ENCODE results near the gene BLVRA. TPM values are rescaled to one million over a fixed set of nuclear protein-coding genes. Genes with fewer than 3 reads are reported as not detected.
"Not testable (repeated sequence)": the region's sequence is repeated elsewhere in the genome, so short reads cannot be mapped to it uniquely, and the experiment has no call there.

The BLVRA gene
- total RNA-seq, 1 experiment from 2014 or later, result 2.0 TPM

DNA sequence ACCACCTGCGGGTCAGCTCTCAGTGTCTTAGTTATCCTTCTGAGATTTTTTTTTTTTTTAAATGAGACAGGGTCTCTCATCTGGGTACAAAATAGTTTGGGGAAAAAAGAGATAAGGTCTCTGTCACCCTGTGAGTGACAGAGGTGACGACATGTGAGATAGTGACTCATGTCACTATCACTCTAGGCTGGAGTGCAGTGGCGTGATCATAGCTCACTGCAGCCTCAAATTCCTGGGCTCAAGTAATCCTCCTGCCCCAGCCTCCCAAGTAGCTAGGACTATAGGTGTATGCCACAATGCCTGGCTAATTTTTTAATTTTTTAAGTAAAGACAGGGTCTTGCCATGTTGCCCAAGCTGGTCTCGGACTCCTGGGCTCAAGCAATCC is 10.4 kb downstream of the BLVRA start:
- no peak for DNase-seq (ENCODE audit: low spot score)

- DNase-seq (ENCODE audit: low spot score), result no peak
Measured at GRCh38 chr7:43769281-43769680, 10.8 kb downstream of the BLVRA start.

GRCh38 chr7:43769791-43770465 is 11.4 kb downstream of the BLVRA start:
- DNase-seq (ENCODE audit: low spot score), result no peak

DNA sequence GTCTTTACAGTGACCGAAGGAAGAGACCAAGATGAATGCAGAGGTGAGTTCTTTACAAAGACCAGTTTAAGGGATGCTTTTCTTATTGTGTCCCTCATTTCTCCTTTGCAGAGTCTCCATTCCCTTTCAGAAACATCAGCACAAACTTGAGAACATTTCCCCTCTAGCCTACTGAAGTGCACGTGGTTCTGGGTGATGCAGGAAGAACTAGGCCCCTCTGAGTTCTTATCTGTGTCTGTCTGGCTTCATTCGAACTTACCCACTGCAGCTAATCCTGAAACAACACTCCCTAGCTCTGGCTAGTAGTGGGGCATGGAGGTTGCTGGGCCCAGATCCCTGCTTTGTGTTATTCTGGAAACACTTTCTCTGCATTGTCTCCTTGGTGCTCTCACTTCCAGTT is 12.6 kb downstream of the BLVRA start:
- DNase-seq (ENCODE audit: low spot score), result no peak

DNA sequence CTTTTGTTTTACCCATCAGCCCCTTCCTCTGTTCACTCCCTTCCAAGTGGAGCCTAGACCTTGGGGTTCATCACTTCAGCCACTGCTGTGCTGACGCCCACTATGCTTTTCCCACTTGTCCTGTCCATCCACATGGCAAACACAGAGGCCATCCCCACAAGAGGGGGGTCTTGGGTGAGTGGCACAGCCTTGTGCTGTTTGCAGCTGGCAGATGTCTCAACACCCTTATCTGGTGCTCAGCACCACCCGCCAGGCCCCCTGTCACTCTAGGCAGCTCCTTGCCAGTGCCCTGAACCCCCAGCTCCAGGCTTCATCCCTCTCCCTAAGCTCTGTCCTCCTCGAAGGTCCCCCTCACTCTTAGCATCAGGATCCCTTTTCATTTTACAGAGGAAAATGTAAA is 13.1 kb downstream of the BLVRA start:
- no peak for DNase-seq (ENCODE audit: low spot score)

GRCh38 chr7:43773268-43773667 is 14.8 kb downstream of the BLVRA start:
- not testable (repeated sequence) for DNase-seq (ENCODE audit: low spot score)

GRCh38 chr7:43775255-43775654 is 16.8 kb downstream of the BLVRA start:
- not testable (repeated sequence) for DNase-seq (ENCODE audit: low spot score)

DNA sequence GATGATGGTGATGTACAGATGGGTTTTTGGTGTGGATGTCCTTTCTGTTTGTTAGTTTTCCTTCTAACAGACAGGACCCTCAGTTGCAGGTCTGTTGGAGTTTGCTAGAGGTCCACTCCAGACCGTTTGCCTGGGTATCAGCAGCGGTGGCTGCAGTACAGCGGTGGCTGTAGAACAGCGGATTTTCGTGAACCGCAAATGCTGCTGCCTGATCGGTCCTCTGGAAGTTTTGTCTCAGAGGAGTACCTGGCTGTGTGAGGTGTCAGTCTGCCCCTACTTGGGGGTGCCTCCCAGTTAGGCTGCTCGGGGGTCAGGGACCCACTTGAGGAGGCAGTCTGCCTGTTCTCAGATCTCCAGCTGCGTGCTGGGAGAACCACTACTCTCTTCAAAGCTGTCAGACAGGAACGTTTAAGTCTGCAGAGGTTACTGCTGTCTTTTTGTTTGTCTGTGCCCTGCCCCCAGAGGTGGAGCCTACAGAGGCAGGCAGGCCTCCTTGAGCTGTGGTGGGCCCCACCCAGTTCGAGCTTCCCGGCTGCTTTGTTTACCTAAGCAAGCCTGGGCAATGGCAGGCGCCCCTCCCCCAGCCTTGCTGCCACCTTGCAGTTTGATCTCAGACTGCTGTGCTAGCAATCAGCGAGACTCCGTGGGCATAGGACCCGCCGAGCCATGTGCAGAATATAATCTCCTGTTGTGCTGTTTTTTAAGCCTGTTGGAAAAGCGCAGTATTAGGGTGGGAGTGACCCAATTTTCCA is 20.0 kb downstream of the BLVRA start:
- not testable (repeated sequence) for DNase-seq (ENCODE audit: low spot score)

GRCh38 chr7:43779045-43779812 is 20.7 kb downstream of the BLVRA start:
- DNase-seq (ENCODE audit: low spot score), result peak; percentile 46

- DNase-seq (ENCODE audit: low spot score), result no peak
Measured at GRCh38 chr7:43781726-43782607, 23.5 kb downstream of the BLVRA start.

GRCh38 chr7:43782768-43783555 is 24.5 kb downstream of the BLVRA start:
- DNase-seq (ENCODE audit: low spot score), result no peak

- DNase-seq (ENCODE audit: low spot score), result no peak
Measured at GRCh38 chr7:43784030-43784584, 25.6 kb downstream of the BLVRA start.

DNA sequence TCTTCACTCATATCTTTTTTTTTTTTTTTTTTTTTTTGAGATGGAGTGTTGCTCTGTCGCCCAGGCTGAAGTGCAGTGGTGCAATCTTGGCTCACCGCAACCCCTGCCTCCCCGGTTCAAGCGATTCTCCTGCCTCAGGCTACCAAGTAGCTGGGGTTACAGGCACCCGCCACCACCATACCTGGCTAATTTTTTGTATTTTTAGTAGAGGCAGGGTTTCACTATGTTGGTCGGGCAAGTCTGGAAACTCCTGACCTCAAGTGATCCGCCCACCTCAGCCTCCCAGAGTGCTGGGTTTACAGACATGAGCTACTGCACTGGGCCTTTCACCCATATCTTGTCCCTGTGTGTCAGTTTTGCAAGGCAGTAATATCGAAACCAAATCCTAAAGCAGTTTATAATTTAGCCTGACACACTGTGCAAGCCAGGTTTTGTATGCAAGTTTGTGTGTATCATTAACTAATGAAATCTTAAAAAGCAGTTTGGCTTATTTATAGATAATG is 26.2 kb downstream of the BLVRA start:
- peak; percentile 44 for DNase-seq (ENCODE audit: low spot score)

DNA sequence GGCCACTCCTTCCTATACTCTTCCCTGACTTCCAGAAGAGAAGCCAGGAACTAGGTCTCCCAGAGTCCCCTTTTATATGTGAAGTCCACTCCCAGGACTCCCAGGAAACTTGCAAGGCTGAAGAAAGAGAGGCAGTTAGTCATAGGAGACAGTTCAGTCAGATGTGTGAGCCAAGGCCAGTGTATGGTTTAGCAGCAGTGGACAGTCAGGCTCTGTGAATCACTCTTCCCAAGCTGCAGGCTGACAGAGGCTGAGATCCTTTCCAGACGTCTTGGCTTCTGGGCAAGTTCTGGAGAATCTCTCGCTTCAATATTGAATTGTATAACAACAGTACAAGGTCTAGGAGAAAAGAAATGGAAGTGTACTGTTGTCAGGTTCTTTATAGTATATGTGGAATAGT is 26.9 kb downstream of the BLVRA start:
- DNase-seq (ENCODE audit: low spot score), result peak; percentile 19

DNA sequence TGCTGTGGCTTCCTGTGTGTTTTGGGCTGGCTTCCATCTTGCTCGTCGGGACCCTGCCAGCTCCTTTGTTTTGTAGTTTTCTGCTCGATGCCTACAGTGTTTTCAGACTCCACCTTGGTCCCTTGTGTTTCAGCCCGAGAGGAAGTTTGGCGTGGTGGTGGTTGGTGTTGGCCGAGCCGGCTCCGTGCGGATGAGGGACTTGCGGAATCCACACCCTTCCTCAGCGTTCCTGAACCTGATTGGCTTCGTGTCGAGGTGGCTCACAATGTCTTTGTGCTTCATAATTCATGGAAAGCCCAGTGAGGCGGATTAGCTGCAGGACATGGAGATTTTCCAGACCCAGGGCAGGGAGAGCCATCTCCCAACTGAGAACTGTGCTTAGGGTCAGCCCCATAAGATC is 29.3 kb downstream of the BLVRA start:
- no peak for DNase-seq (ENCODE audit: low spot score)

DNA sequence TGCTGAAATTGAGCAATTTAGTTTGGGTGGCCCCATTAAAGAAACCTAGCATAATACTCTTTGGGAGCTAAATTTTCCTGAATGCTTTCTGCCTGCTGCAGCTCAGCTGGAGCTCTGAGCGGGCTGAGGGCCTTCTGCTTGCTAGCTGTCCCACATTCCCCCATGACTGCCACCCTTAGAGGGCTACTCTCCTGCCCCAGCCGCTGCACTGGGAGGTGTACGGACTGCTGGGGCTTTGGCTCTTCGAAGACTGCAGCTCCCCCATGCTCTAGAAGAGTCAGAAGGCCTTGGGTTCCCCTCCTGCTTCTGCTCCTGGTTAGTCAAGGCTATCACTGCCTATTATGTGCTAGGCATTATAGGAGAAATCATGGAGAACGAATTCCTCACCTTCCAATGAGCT is 31.5 kb downstream of the BLVRA start:
- DNase-seq (ENCODE audit: low spot score), result no peak

GRCh38 chr7:43790834-43791233 is 32.4 kb downstream of the BLVRA start:
- DNase-seq (ENCODE audit: low spot score), result no peak

DNA sequence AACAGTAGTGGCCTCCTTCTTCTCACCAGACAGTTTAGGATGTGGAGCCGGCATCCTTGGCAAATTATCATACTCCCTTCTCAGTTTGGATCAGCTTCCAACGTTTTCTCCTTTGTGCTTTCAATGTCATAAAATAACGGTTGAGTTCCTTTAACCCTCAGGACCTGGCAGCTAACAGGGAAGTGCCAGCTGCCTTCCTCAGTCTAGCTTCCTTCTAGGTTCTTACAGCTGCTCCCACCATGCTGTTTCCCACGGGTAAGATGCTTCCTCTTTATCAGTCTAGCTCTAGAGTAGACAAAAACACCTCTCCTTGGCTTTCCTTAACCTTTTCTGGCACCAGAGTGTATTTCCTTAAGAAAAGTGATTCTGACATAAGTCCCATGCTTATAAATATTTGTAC is 33.2 kb downstream of the BLVRA start:
- DNase-seq (ENCODE audit: low spot score), result no peak

DNA sequence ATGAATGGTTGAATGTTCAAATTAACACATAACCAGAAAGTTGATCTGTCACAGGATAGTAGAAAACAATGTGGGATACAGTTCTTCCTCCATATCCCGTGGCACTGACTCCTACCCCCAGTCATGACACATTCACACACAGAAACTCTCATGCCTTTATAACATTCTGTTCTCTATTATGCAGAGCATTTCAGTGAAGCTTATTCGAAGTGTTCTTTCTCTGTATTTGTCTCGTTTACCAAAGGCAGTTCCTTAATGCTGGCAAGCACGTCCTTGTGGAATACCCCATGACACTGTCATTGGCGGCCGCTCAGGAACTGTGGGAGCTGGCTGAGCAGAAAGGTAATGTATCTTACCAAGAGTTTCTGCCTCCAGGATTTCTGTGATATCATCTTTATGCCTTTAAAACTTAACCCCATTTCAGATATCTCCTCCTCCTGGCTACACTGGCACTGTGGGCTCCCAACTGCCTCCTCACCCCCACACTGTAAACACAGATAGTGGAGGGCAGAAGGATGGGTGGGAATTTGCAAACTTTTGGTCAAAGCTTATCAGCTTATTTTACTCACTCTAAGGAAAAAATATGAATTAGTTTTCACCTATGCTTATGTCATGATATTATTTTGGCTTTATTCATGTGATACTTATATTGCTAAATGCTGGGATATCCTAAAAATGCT is 34.1 kb downstream of the BLVRA start:
- DNase-seq (ENCODE audit: low spot score), result no peak

DNA sequence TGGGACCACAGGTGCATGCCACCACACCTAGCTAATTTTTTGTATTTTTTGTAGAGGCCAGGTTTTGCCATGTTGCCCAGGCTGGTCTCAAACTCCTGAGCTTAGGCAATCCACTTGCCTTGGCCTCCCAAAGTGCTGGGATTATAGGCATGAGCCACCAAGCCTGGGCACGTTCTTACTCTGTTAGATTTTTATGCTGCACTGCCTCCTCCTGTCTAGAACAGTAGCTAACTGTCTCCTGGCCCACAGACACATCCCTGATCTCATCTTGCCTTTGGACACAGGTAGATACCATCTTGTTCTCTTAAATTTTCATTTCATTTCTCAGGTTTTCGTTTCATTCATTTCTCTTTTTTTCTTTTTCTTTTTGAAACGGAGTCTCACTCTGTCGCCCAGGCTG is 41.1 kb downstream of the BLVRA start:
- DNase-seq (ENCODE audit: low spot score), result peak; percentile 40
